ENCODE data around the gene INTS4. TPM values are rescaled to one million over a fixed set of nuclear protein-coding genes. Genes with fewer than 3 reads are reported as not detected.
"Not testable (repeated sequence)": the region's sequence is repeated elsewhere in the genome, so short reads cannot be mapped to it uniquely, and the experiment has no call there.

INTS4 gene
- total RNA-seq, 4 donors from 2014 or later, result 10.0 to 13.8 (median 11.9) TPM

- DNase-seq, result no peak
- no peak for ATAC-seq
- intact Hi-C loops (cut with DNase I; ENCODE audit: low total_unique reads) (no loop called here), in situ Hi-C loops (cut with MboI; ENCODE audit: low sequenced_read_pairs in 4 of 4) (no loop called here)
- Histone ChIP-seq H3K27ac (peak overlapping the region in 1 of 4 donors; percentile 33), H3K9me3 (no peaks in the 10 kb centered on the region), H3K27me3 (no peaks in the 10 kb centered on the region), H3K36me3 (peaks cover 0 to 7% of the 10 kb centered on the region in 2 donors), H3K4me3 (no peak overlapping the region), H3K4me1 (peaks cover 5 to 12% of the 10 kb centered on the region in 2 donors)
- TF ChIP-seq CTCF (IDR thresholded peaks at IDR 0.05 in 4 of 5, conservative IDR thresholded peaks at IDR 0.05 in 1 of 5) (no peak), POLR2A (IDR thresholded peaks at IDR 0.05) (no peak)
These were observed 128.1 kb downstream of the INTS4 start for GRCh38 chr11:77866336-77866735.

GRCh38 chr11:77865805-77866204 is 128.7 kb downstream of the INTS4 start:
- H3K9me3 ChIP-seq, result no peaks in the 10 kb centered on the region
- H3K4me3 ChIP-seq, result no peak overlapping the region
- DNase-seq, result no peak
- H3K27me3 ChIP-seq, result no peaks in the 10 kb centered on the region
- intact Hi-C loops (cut with DNase I; ENCODE audit: low total_unique reads), result no loop called here
- no peak for ATAC-seq
- peak overlapping the region in 1 of 4 donors; percentile 33 for H3K27ac ChIP-seq
- in situ Hi-C loops (cut with MboI; ENCODE audit: low sequenced_read_pairs in 4 of 4), result no loop called here
- H3K36me3 ChIP-seq, result peaks cover 0 to 7% of the 10 kb centered on the region in 2 donors
- peaks cover 8 to 17% of the 10 kb centered on the region in 2 donors for H3K4me1 ChIP-seq
- TF ChIP-seq POLR2A (IDR thresholded peaks at IDR 0.05) (no peak), CTCF (IDR thresholded peaks at IDR 0.05 in 4 of 5, conservative IDR thresholded peaks at IDR 0.05 in 1 of 5) (no peak)

GRCh38 chr11:77861444-77861843 is 133.0 kb downstream of the INTS4 start:
- intact Hi-C loops (cut with DNase I; ENCODE audit: low total_unique reads); in situ Hi-C loops (cut with MboI; ENCODE audit: low sequenced_read_pairs in 4 of 4); ATAC-seq; H3K4me3 ChIP-seq; DNase-seq; H3K9me3 ChIP-seq; H3K36me3 ChIP-seq; H3K27me3 ChIP-seq: not testable (repeated sequence)
- peaks cover 30 to 43% of the 10 kb centered on the region in 2 donors for H3K4me1 ChIP-seq
- H3K27ac ChIP-seq, result peak overlapping the region; percentile 25 to 82 (median 34)

GRCh38 chr11:77857906-77858457 is 136.5 kb downstream of the INTS4 start:
- Histone ChIP-seq H3K4me1 (peaks cover 28 to 43% of the 10 kb centered on the region in 2 donors), H3K27ac (peak overlapping the region; percentile 29 to 82 (median 44)), H3K36me3 (peaks cover 0 to 42% of the 10 kb centered on the region in 2 donors)
- intact Hi-C loops (cut with DNase I; ENCODE audit: low total_unique reads); H3K9me3 ChIP-seq; H3K4me3 ChIP-seq; in situ Hi-C loops (cut with MboI; ENCODE audit: low sequenced_read_pairs in 4 of 4); H3K27me3 ChIP-seq: not testable (repeated sequence)
- ATAC-seq (peak; percentile 93 to 100), DNase-seq (peak; percentile 29 to 70)

GRCh38 chr11:77854838-77855237 is 139.6 kb downstream of the INTS4 start:
- Histone ChIP-seq H3K9me3 (no peaks in the 10 kb centered on the region), H3K4me3 (no peak overlapping the region), H3K27me3 (no peaks in the 10 kb centered on the region), H3K27ac (no peak overlapping the region), H3K36me3 (peaks cover 0 to 48% of the 10 kb centered on the region in 2 donors), H3K4me1 (peaks cover 13 to 17% of the 10 kb centered on the region in 2 donors)
- in situ Hi-C loops (cut with MboI; ENCODE audit: low sequenced_read_pairs in 4 of 4) (no loop called here), intact Hi-C loops (cut with DNase I; ENCODE audit: low total_unique reads) (no loop called here)
- ATAC-seq, result no peak
- no peak for DNase-seq
- TF ChIP-seq POLR2A (IDR thresholded peaks at IDR 0.05), result no peak
- no peak for TF ChIP-seq CTCF (IDR thresholded peaks at IDR 0.05 in 4 of 5, conservative IDR thresholded peaks at IDR 0.05 in 1 of 5)

GRCh38 chr11:77851503-77851902 is 143.0 kb downstream of the INTS4 start:
- H3K27ac ChIP-seq, result peak overlapping the region in 1 of 4 donors; percentile 15
- in situ Hi-C loops (cut with MboI; ENCODE audit: low sequenced_read_pairs in 4 of 4), result no loop called here
- H3K4me3 ChIP-seq, result no peak overlapping the region
- ATAC-seq (no peak), DNase-seq (no peak)
- intact Hi-C loops (cut with DNase I; ENCODE audit: low total_unique reads), result no loop called here
- no peaks in the 10 kb centered on the region for H3K27me3 ChIP-seq
- no peaks in the 10 kb centered on the region for H3K9me3 ChIP-seq
- peaks cover 0 to 56% of the 10 kb centered on the region in 2 donors for H3K36me3 ChIP-seq
- TF ChIP-seq CTCF (IDR thresholded peaks at IDR 0.05 in 4 of 5, conservative IDR thresholded peaks at IDR 0.05 in 1 of 5) (no peak), POLR2A (IDR thresholded peaks at IDR 0.05) (no peak)
- no peaks in the 10 kb centered on the region for H3K4me1 ChIP-seq

GRCh38 chr11:77843700-77844099 is 150.8 kb downstream of the INTS4 start:
- DNase-seq; H3K4me1 ChIP-seq; H3K4me3 ChIP-seq; H3K27ac ChIP-seq; H3K9me3 ChIP-seq; intact Hi-C loops (cut with DNase I; ENCODE audit: low total_unique reads); in situ Hi-C loops (cut with MboI; ENCODE audit: low sequenced_read_pairs in 4 of 4); H3K27me3 ChIP-seq; ATAC-seq: not testable (repeated sequence)
- H3K36me3 ChIP-seq, result peaks cover 0 to 63% of the 10 kb centered on the region in 2 donors

Data from gastrocnemius medialis (tissue), 4 donors.